Mesodermal cell (in vitro differentiated cells): ENCODE results near the gene LIN28B. TPM values are rescaled to one million over a fixed set of nuclear protein-coding genes. Genes with fewer than 3 reads are reported as not detected.

ENCODE experiments used
- H3K27ac ChIP-seq: 2 replicates; pipeline ENCODE4 v1.7.0; 2013; ENCODE audit warnings: mild to moderate bottlenecking, low read depth, low read length, moderate library complexity; ENCODE audit not compliant: severe bottlenecking
- H3K36me3 ChIP-seq: 2 replicates; pipeline ENCODE4 v1.7.1; 2013; ENCODE audit warnings: mild to moderate bottlenecking, low read length, moderate library complexity; ENCODE audit not compliant: control insufficient read depth, insufficient read depth
- H3K4me1 ChIP-seq: one replicate; pipeline ENCODE4 v1.7.1; 2013; ENCODE audit warnings: mild to moderate bottlenecking, low read length; ENCODE audit not compliant: insufficient read depth, control insufficient read depth, poor library complexity, severe bottlenecking
- H3K4me3 ChIP-seq: 2 replicates; pipeline ENCODE4 v1.7.0; 2013; ENCODE audit warnings: low read length, control low read depth, mild to moderate bottlenecking; ENCODE audit not compliant: insufficient read depth, poor library complexity, severe bottlenecking; ENCODE audit errors: extremely low read depth
- H3K9me3 ChIP-seq: 2 replicates; pipeline ENCODE4 v1.7.1; 2013; ENCODE audit warnings: mild to moderate bottlenecking, low read length, moderate library complexity; ENCODE audit not compliant: control insufficient read depth
- WGBS, 2 experiments: methylation state at CpG; one replicate each; pipeline ENCODE4 v1.1.5; 2013; ENCODE audit warnings: missing lambda C conversion rate in 2 of 2; ENCODE audit not compliant: insufficient coverage in 2 of 2; 5-methylcytosine and 5-hydroxymethylcytosine counted together
- polyA plus RNA-seq, 2 experiments: library from polyadenylated mRNA; stranded (reverse); fragments of 50-300 nt; gene quantifications; one replicate each; pipeline ENCODE4 v1.2.3, GENCODE V29; 2013

Gene LIN28B, protein sequence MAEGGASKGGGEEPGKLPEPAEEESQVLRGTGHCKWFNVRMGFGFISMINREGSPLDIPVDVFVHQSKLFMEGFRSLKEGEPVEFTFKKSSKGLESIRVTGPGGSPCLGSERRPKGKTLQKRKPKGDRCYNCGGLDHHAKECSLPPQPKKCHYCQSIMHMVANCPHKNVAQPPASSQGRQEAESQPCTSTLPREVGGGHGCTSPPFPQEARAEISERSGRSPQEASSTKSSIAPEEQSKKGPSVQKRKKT
- 61.5 TPM for polyA plus RNA-seq (2013, experiment 1 of 2)
- polyA plus RNA-seq (2013, experiment 2 of 2): 67.9 TPM

DNA sequence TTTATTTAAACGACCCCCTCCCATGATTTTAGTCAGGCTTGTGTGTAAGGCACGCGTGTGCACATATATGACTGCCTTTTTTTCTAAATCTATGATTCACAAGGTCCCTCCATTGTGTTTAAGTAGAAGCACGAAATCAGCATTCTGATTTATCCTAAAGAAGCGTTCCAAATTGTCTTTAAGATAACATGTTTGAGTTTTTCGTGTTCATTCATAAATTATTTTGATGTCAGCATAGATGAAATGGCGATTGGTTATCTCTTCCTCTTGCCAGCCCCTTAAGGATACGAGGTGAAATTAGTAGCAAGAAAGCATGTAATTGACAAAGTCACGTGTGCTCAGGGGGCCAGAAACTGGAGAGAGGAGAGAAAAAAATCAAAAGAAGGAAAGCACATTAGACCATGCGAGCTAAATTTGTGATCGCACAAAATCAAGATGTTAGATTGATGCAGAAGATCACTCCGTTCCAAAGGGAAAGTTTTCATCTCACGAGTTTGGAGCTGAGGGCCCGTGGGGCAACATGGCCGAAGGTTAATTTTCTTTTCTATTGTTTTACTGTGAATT lies at the start of gene LIN28B:
LIN28B (plus strand) TSS at position 377 of the 564 bp plus-strand sequence; CDS start at position 521, 144 bp downstream.
- Histone ChIP-seq H3K4me1 (peaks cover 4% of the 10 kb centered on the region), H3K36me3 (peaks cover 5% of the 10 kb centered on the region), H3K9me3 (no peaks in the 10 kb centered on the region), H3K27ac (peak within 1 kb of the TSS; percentile 83), H3K4me3 (peak within 1 kb of the TSS; percentile 59)
- WGBS, 2 experiments: 0 to 5% methylated on average over 7 to 8 of the region's 15 CpGs

DNA sequence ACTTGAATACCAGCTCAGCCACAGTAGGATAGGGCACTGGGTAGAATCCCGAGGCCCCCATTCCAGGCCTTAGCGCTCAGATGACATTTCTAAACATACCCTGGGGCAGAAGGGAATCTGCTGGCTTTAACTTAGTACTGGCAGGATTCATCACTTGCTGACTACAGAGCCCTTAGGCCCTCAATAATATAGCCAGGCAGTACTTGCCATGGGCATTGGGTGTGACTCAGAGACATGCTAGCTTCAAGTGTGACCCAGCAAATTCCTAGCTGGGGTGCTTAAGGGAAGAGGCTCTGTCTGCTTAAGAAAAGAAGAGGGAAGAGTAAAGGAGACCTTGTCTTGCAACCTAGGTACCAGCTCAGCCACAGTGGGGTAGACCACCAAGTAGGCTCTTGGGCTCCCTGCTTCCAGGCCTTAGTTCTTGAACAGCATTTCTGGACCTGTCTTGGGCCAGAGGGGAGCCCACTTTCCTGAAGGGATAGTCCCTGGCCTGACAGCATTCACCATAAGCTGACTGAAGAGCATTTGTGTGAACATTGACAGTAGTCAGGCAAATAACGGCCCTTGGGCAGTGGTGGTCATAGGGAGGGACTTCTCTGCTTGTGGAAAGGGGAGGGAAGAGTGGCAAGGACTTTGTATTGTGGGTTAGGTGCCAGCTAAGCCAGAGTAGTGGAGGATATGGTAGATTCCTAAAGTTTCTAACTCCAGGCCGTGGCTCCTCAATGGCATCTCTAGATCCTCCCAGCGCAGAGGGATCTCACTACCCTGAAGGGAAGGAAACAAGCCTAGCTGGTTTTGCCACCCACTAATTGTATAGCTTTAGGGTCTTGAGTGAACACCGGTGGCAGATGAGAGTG lies 48.6 kb upstream of the LIN28B start:
- WGBS, 2 experiments: 90 to 96% methylated on average over 5 to 6 of the region's 6 CpGs
- Histone ChIP-seq H3K9me3 (no peaks in the 10 kb centered on the region), H3K36me3 (no peaks in the 10 kb centered on the region), H3K27ac (no peak overlapping the region), H3K4me3 (no peak overlapping the region), H3K4me1 (peaks cover 8% of the 10 kb centered on the region)

DNA sequence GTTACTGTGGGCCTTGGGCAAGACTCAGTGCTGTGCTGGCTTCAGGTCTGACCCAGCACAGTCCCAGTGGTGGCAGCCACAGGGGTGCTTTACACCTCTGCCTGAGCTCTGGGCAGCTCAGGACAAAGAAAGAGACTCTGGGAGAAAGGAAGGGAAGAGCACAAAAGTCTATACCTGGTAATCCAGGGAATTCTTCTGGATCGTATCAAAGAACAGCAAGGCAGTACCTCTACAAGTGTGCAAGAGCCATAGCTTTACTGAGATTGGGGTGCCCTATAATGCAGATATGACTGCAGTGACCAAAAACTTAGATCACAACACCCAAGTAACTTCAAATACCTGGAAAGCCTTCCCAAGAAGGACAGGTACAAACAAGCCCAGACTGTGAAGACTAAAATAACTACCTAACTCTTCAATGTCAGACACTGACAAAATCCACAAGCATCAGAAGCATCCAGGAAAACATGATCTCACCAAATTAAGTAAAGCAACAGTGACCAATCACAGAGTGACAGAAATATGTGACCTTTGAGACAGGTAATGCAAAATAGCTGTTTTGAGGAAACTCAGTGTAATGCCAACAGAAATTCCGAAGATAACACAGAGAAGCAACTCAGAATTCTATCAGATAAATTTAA lies 47.9 kb upstream of the LIN28B start:
- Histone ChIP-seq H3K9me3 (no peaks in the 10 kb centered on the region), H3K4me1 (peaks cover 8% of the 10 kb centered on the region), H3K36me3 (no peaks in the 10 kb centered on the region), H3K4me3 (no peak overlapping the region), H3K27ac (no peak overlapping the region)
- WGBS, 2 experiments: 100% methylated on average over 1 of the region's 2 CpGs; no CpG with 5 or more reads in 1 of the 2 experiments

DNA sequence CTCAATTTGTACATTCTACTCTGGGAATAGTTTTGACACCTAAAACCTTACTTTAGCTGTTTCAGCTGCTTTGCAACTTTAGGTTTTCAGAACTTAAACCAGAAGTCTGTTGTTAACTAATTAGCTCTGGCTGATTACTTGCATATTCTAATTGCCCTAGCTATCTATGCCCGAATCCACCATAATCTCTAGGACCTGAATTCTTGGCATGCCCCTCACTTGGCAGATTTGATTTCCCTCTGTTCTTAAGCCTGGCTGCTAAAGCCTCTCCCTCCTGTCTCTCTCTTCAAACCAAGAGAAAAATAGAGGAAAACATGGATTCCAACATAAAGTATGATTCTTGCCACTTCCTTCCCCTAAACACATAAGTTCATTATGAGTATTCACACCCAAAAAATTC lies 35.0 kb upstream of the LIN28B start:
- Histone ChIP-seq H3K9me3 (no peaks in the 10 kb centered on the region), H3K4me3 (no peak overlapping the region)
- 56 to 75% methylated on average over 1 of the region's 1 CpG for WGBS, 2 experiments

DNA sequence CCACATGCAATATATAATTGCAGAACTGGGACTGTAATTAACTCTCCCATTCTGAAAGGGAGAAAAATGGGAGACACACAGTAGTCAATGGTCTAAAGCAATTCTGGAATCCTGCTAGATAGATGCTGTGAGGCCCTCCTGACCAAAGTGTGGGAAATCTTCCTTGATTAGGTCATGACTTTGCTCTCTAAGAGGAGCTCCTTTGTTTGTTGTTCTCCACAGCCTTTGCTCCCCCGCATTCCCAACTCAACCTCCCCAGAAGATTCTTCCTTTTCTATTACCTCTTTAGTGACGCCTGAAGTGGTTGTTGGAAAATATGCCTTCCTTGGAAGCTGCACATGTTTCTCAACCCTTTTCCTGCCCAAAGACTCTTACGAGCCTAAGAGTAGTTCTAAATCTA lies 28.8 kb upstream of the LIN28B start:
- 100% methylated on average over 1 of the region's 3 CpGs for WGBS, 2 experiments

More for the DNA sequence above, 35.0 kb upstream of the LIN28B start:
- Histone ChIP-seq H3K4me1 (no peaks in the 10 kb centered on the region), H3K27ac (no peak overlapping the region), H3K36me3 (no peaks in the 10 kb centered on the region)

DNA sequence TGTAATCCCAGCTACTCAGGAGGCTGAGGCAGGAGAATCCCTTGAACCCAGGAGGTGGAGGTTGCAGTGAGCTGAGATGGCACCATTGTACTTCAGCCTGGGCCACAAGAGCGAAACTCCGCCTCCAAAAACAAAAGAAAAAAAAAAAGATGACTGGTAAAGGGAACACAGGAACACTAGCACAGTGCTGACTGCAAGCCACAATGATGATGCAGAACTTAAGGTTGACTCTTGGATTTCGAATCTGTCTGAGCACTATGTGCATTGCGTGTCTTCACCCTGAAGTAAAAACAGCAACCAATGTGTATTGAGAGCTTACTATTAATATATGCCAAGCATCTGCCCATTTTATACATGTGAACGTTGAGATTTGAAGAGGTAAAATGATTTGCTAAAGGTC lies 27.6 kb upstream of the LIN28B start:
- no peak overlapping the region for H3K27ac ChIP-seq
- no peaks in the 10 kb centered on the region for H3K9me3 ChIP-seq
- no peaks in the 10 kb centered on the region for H3K36me3 ChIP-seq
- H3K4me1 ChIP-seq: no peaks in the 10 kb centered on the region
- WGBS, 2 experiments: 65 to 72% methylated on average over 2 to 3 of the region's 5 CpGs
- H3K4me3 ChIP-seq: no peak overlapping the region

More for the DNA sequence above, 28.8 kb upstream of the LIN28B start:
- Histone ChIP-seq H3K9me3 (no peaks in the 10 kb centered on the region), H3K27ac (no peak overlapping the region), H3K36me3 (no peaks in the 10 kb centered on the region), H3K4me1 (no peaks in the 10 kb centered on the region), H3K4me3 (no peak overlapping the region)

DNA sequence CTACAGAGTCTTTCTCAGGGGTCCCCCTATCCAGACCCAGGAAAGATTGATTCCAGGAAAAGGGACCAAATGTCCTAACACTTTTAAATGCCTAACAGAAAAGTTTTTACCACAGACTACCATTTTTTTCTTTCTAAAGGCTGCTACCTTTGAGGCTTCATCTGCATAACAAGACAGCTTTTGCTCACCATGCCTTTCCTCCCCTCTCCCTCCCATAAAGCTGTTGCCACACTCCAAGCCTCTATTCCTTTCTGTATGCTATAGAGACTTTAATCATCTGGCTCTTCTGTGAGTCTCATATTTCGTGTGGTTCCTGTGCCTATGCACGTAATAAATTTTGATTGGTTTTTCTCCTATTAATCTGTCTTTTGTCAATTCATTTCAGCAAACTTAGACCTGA lies 26.0 kb upstream of the LIN28B start:
- WGBS, 2 experiments: no CpG with 5 or more reads among the region's 2 CpGs
- Histone ChIP-seq H3K36me3 (no peaks in the 10 kb centered on the region), H3K4me1 (no peaks in the 10 kb centered on the region), H3K27ac (no peak overlapping the region), H3K4me3 (no peak overlapping the region), H3K9me3 (no peaks in the 10 kb centered on the region)

DNA sequence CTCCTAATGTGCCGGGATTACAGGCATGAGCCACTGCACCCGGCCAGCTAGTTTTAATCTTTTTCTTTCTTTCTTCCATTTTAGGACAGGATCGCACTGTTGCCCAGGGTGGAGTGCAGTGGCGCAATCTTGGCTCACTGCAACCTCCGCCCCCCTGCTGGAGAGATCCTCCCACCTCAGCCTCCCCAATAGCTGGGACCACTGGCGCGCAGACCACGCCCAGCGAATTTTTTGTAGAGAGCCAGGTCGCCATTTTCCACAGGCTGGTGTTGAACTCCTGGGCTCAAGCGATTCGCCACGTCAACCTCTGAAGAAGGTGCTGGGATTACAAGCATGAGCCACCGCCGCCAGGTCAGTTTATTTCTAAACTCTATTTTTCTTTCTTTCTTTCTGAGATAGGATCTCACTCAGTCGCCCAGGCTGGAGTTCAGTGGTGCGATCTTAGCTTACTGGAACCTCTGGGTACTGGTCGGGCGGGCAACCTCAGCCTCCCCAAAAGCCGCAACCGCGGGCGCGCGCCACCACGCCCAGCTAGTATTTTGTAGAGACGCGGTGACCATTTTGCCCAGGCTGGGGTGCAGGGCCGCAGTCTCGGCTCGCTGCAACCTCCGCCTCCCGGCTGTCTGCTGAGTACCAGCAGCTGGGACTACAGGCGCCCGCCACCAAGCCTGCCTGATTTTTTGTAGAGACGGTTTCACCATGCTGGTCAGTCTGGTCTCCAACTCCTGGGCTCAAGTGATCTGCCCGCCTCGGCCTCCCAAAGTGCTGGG lies 20.0 kb upstream of the LIN28B start:
- Histone ChIP-seq H3K4me1 (no peaks in the 10 kb centered on the region), H3K9me3 (no peaks in the 10 kb centered on the region), H3K36me3 (no peaks in the 10 kb centered on the region), H3K4me3 (no peak overlapping the region), H3K27ac (no peak overlapping the region)
- 95 to 96% methylated on average over 33 to 35 of the region's 38 CpGs for WGBS, 2 experiments

DNA sequence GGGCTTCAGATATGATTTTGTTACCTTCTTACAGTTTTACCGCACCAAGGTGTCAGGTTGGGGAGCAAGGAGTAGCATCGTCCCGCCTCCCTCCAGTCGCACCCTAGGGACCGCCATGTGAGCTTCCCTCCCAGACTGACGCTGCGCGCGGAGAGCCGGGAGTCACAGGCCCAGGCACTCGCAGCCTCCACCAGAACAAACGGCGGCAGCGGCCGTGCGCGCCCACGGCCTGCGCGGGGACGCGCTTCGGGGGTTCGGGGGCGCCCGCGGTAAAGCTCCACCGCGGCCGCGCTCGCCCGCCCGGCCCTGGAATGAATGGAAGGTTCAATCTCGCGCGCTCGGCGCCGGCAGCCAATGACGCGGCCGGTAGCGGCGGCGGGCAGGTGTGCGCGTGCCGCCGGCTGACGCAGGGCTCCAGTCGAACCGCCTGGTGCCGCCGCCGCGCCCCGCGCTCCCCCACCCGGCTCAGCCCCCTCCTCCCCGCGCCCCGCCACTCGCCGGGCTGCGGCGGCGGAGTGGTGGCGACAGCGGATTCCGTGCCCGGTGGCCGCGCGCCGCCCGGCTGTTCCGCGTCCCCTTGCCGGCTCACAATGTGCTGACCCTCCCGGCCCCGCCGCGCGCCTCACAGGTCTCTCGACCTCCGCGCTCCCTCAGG lies 16.5 kb upstream of the LIN28B start:
- Histone ChIP-seq H3K9me3 (no peaks in the 10 kb centered on the region), H3K4me3 (peak overlapping the region; percentile 69), H3K4me1 (no peaks in the 10 kb centered on the region), H3K36me3 (no peaks in the 10 kb centered on the region), H3K27ac (peak overlapping the region; percentile 79)
- 4 to 10% methylated on average over 42 to 78 of the region's 88 CpGs for WGBS, 2 experiments
